Raji (cell line): ENCODE results near the gene TXNDC2.

Experiments used
- POLR2A ChIP-seq: IDR thresholded peaks from 2 replicates; pipeline ENCODE4 v1.6.1; 2011; ENCODE audit warnings: low read depth, low read length, control low read depth; ENCODE audit not compliant: insufficient read depth

The TXNDC2 gene

DNA sequence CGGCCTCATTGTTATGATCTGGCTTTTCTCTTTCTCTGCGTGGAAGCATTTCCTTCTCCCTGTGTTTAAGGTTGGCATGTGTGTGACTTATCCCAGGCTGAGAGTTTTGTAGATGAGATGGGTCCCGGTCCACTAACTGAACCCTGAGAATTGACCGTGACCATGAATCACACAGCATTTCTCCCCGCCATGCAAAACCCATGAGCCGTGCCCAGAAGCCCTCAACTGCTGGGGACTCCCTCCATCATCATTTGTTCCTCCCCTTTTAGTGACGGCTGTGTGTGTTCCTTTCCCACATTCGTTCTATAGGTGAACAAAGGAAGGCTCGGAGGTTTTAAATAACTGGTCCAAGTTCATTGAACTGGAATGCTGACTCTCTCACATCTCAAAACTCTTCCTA is 30.1 kb upstream of the TXNDC2 start:
- no peak for TF ChIP-seq POLR2A

- no peak for TF ChIP-seq POLR2A
Observed at GRCh38 chr18:9856092-9856491, 29.7 kb upstream of the TXNDC2 start.

DNA sequence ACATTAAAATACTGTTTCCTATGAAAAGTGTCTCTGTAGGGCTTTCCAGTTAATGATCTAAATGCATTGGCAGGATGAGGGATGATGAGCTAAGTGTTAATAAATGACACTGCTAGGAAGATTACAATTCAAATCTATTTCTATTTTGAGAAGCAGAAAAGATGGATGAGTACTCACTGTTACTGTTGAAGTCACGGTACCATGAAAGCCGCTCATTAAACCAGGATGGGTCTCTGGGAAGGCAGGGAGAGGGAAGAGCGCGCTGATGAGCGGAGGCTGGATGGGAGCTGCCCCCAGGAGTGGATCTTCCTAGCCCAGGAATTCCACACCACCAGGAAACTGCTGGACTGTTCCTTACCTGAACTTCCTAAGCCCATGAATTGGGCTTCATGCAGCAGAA is 27.1 kb upstream of the TXNDC2 start:
- no peak for TF ChIP-seq POLR2A

DNA sequence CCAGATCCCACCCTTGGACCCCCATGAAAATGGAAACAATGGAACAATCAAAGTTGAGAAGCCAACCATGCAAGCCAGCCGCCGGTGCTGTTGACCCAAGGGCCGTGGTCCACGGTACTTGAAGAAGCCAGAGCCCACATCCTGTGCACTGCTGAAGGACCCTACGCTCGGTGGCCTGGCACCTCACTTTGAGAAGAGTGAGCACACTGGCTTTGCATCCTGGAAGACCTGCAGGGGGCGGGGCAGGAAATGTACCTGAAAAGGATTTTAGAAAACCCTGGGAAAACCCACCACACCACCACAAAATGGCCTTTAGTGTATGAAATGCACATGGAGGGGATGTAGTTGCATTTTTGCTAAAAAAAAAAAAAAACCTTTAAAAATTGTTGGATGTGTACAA is 26.5 kb upstream of the TXNDC2 start:
- no peak for TF ChIP-seq POLR2A

GRCh38 chr18:9860682-9861081 is 25.1 kb upstream of the TXNDC2 start:
- no peak for TF ChIP-seq POLR2A

DNA sequence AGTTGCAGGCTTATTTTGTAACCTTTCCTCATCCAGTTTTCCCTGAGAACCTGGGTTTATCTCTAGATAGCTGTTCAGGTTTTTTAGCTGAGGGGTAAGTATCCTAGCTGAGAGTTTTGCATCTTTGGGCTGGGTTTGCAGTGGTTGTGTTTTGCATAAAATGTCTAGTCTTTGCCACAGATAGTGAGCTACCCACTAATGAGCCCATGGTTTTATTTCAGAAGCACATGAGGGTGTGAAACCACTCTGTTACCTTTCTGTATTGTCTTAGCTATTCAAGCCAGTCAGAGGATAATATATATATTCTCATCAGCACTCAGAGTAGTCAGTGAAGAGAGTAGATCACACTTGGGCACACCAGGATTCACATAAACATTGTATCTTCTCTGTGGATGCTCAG is 24.6 kb upstream of the TXNDC2 start:
- no peak for TF ChIP-seq POLR2A

GRCh38 chr18:9861933-9862332 is 23.8 kb upstream of the TXNDC2 start:
- TF ChIP-seq POLR2A: no peak

DNA sequence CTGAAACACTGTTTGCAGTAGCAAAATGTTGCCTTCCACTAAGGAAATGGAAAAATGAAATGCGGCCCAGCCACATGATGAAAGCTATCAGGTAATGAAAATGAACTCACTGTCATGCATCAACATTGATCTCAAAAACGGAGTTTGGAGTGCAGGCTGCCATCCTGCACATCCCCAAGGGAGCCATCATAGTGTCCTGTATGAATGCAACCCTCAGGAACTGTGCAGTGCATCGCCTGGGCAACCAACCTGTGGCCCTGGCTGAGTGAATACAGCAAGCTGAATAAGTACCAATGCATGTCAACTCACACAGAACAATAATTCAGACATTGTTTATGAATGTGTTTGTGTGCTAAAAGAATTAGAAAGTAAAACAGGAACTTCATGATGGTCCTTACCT is 23.1 kb upstream of the TXNDC2 start:
- no peak for TF ChIP-seq POLR2A

GRCh38 chr18:9863282-9863681 is 22.5 kb upstream of the TXNDC2 start:
- TF ChIP-seq POLR2A: no peak

- no peak for TF ChIP-seq POLR2A
Observed at GRCh38 chr18:9865764-9866490, 19.8 kb upstream of the TXNDC2 start.

- TF ChIP-seq POLR2A: no peak
Observed at GRCh38 chr18:9866627-9867026, 19.1 kb upstream of the TXNDC2 start.

- TF ChIP-seq POLR2A: no peak
Observed at GRCh38 chr18:9867071-9867594, 18.6 kb upstream of the TXNDC2 start.

- no peak for TF ChIP-seq POLR2A
Observed at GRCh38 chr18:9868857-9869714, 16.7 kb upstream of the TXNDC2 start.

GRCh38 chr18:9869715-9870430 is 15.9 kb upstream of the TXNDC2 start:
- TF ChIP-seq POLR2A: no peak

- TF ChIP-seq POLR2A: no peak
Observed at GRCh38 chr18:9870431-9871008, 15.3 kb upstream of the TXNDC2 start.
